SH-SY5Y (cell line): ENCODE results near the gene RRP8.

ENCODE experiments used
- GATA2 ChIP-seq: IDR thresholded peaks from 2 replicates; pipeline ENCODE4 v1.6.1; 2011; ENCODE audit warnings: mild to moderate bottlenecking, low read depth, low read length
- GATA3 ChIP-seq: IDR thresholded peaks from 2 replicates; pipeline ENCODE4 v1.6.1; 2011; ENCODE audit warnings: low read depth, mild to moderate bottlenecking, low read length, moderate library complexity

GRCh38 chr11:6576471-6577373 is 26.7 kb downstream of the RRP8 start:
- TF ChIP-seq GATA2 (no peak), GATA3 (no peak)
